ENCODE data around the gene RBM19.

GRCh38 chr12:113930249-113930648 is 35.9 kb downstream of the RBM19 start:
- no peak for TF ChIP-seq MAX (IDR thresholded peaks at IDR 0.05)
- TF ChIP-seq, protein P1, sequence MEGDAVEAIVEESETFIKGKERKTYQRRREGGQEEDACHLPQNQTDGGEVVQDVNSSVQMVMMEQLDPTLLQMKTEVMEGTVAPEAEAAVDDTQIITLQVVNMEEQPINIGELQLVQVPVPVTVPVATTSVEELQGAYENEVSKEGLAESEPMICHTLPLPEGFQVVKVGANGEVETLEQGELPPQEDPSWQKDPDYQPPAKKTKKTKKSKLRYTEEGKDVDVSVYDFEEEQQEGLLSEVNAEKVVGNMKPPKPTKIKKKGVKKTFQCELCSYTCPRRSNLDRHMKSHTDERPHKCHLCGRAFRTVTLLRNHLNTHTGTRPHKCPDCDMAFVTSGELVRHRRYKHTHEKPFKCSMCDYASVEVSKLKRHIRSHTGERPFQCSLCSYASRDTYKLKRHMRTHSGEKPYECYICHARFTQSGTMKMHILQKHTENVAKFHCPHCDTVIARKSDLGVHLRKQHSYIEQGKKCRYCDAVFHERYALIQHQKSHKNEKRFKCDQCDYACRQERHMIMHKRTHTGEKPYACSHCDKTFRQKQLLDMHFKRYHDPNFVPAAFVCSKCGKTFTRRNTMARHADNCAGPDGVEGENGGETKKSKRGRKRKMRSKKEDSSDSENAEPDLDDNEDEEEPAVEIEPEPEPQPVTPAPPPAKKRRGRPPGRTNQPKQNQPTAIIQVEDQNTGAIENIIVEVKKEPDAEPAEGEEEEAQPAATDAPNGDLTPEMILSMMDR (IDR thresholded peaks at IDR 0.05; ENCODE audit: low read depth, low read length, missing input control), result no peak
- no peak for TF ChIP-seq RAD21 (IDR thresholded peaks at IDR 0.05)
- no peak for TF ChIP-seq SP1 (IDR thresholded peaks at IDR 0.05)
- TF ChIP-seq REST (IDR thresholded peaks at IDR 0.05), result no peak
